Activated T-helper 17 cell treated with anti-CD3 and anti-CD28 coated beads, Interleukin-2, amount 50 U/mL, for 72 hours (primary cell): ENCODE results near the gene ORC1. TPM values are rescaled to one million over a fixed set of nuclear protein-coding genes. Genes with fewer than 3 reads are reported as not detected.

ENCODE experiments used
- ATAC-seq: fragments of 150-1000 bp; cut with Tn5 transposase; replicated peaks from 2 replicates; pipeline ENCODE4 v1.10.0; 2021; ENCODE audit warnings: mild to moderate bottlenecking, moderate library complexity
- H3K27ac Mint-ChIP-seq: one replicate; pipeline ENCODE4 v1.8.0; 2022; ENCODE audit warnings: mixed read lengths
- H3K27me3 Mint-ChIP-seq: one replicate; pipeline ENCODE4 v1.8.0; 2022; ENCODE audit warnings: mixed read lengths
- H3K36me3 Mint-ChIP-seq: one replicate; pipeline ENCODE4 v1.8.0; 2022; ENCODE audit warnings: low read depth, mild to moderate bottlenecking, mixed read lengths
- H3K4me1 Mint-ChIP-seq: one replicate; pipeline ENCODE4 v1.8.0; 2022; ENCODE audit warnings: mixed read lengths
- H3K4me3 Mint-ChIP-seq: one replicate; pipeline ENCODE4 v1.8.0; 2022; ENCODE audit warnings: mild to moderate bottlenecking, mixed read lengths
- H3K9me3 Mint-ChIP-seq: one replicate; pipeline ENCODE4 v1.8.0; 2022; ENCODE audit warnings: mixed read lengths
- total RNA-seq, 2 donors: library from RNA; stranded (reverse); gene quantifications; one replicate each; pipeline ENCODE4 v1.2.3, GENCODE V29; 2022

ORC1 gene
- total RNA-seq, 2 donors from 2014 or later = 38.6 to 45.3 TPM

- Mint-ChIP-seq H3K4me3 (no peak overlapping the region), H3K4me1 (no peaks in the 10 kb centered on the region), H3K9me3 (no peaks in the 10 kb centered on the region), H3K27ac (no peak overlapping the region), H3K36me3 (no peaks in the 10 kb centered on the region), H3K27me3 (no peaks in the 10 kb centered on the region)
- ATAC-seq = no peak
These were observed 60.2 kb downstream of the ORC1 start for GRCh38 chr1:52343979-52344378.

GRCh38 chr1:52341655-52342260 lies 62.5 kb downstream of the ORC1 start:
- no peak overlapping the region for H3K27ac Mint-ChIP-seq
- no peak overlapping the region for H3K4me3 Mint-ChIP-seq
- H3K27me3 Mint-ChIP-seq = no peaks in the 10 kb centered on the region
- H3K36me3 Mint-ChIP-seq = no peaks in the 10 kb centered on the region
- no peak for ATAC-seq
- H3K4me1 Mint-ChIP-seq = no peaks in the 10 kb centered on the region
- H3K9me3 Mint-ChIP-seq = no peaks in the 10 kb centered on the region

- H3K9me3 Mint-ChIP-seq = no peaks in the 10 kb centered on the region
- ATAC-seq = no peak
- H3K36me3 Mint-ChIP-seq = no peaks in the 10 kb centered on the region
- no peak overlapping the region for H3K27ac Mint-ChIP-seq
- H3K4me1 Mint-ChIP-seq = no peaks in the 10 kb centered on the region
- H3K4me3 Mint-ChIP-seq = no peak overlapping the region
- H3K27me3 Mint-ChIP-seq = no peaks in the 10 kb centered on the region
These were observed 66.8 kb downstream of the ORC1 start for GRCh38 chr1:52337439-52337838.

- Mint-ChIP-seq H3K27me3 (no peaks in the 10 kb centered on the region), H3K36me3 (no peaks in the 10 kb centered on the region), H3K4me1 (no peaks in the 10 kb centered on the region), H3K9me3 (no peaks in the 10 kb centered on the region), H3K4me3 (no peak overlapping the region), H3K27ac (no peak overlapping the region)
- ATAC-seq = no peak
These were observed 69.2 kb downstream of the ORC1 start for GRCh38 chr1:52334906-52335528.

DNA sequence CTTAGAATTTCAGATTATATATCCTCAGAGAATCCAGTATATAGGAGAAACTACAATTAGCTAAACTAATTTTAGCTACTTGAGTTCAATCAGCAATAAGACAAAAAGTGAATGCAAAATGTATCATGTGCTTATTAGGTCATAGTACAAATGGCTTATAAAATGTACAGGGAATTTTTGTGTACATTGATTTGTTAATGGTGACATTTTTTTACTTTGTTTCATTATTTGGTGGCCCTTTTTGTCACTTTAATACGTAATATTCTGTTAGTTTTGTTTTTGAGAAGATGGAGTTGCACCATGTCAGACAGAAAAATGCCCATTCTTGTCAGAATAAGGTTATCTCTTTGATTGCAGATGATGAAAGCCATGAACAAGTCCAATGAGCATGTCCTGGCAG lies 71.8 kb downstream of the ORC1 start:
- Mint-ChIP-seq H3K27me3 (no peaks in the 10 kb centered on the region), H3K4me3 (no peak overlapping the region)

GRCh38 chr1:52328615-52329014 lies 75.6 kb downstream of the ORC1 start:
- Mint-ChIP-seq H3K4me1 (no peaks in the 10 kb centered on the region), H3K9me3 (no peaks in the 10 kb centered on the region), H3K27me3 (no peaks in the 10 kb centered on the region), H3K4me3 (no peak overlapping the region), H3K27ac (no peak overlapping the region), H3K36me3 (no peaks in the 10 kb centered on the region)
- ATAC-seq = no peak

More for the DNA sequence above, 71.8 kb downstream of the ORC1 start:
- H3K36me3 Mint-ChIP-seq = no peaks in the 10 kb centered on the region
- no peak for ATAC-seq
- H3K4me1 Mint-ChIP-seq = no peaks in the 10 kb centered on the region
- H3K9me3 Mint-ChIP-seq = no peaks in the 10 kb centered on the region
- H3K27ac Mint-ChIP-seq = no peak overlapping the region

GRCh38 chr1:52325786-52326185 lies 78.4 kb downstream of the ORC1 start:
- no peaks in the 10 kb centered on the region for H3K9me3 Mint-ChIP-seq
- no peaks in the 10 kb centered on the region for H3K27me3 Mint-ChIP-seq
- ATAC-seq = no peak
- no peaks in the 10 kb centered on the region for H3K36me3 Mint-ChIP-seq
- no peak overlapping the region for H3K4me3 Mint-ChIP-seq
- no peaks in the 10 kb centered on the region for H3K4me1 Mint-ChIP-seq
- no peak overlapping the region for H3K27ac Mint-ChIP-seq

DNA sequence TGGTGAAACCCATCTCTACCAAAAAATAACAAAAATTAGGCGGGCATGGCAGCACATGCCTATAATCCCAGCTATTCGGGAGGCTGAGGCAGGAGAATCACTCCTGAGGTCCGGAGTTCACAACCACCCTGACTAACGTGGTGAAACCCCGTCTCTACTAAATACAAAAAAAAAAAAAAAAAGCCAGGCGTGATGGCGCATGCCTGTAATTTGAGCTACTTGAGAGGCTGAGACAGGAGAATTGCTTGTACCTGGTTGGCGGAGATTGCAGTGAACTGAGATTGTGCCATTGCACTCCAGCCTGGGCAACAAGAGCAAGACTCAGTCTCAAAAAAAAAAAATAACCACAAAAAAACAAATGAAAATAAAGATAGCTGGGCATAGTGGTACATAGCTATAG lies 80.5 kb downstream of the ORC1 start:
- no peak overlapping the region for H3K27ac Mint-ChIP-seq
- ATAC-seq = no peak

More for the DNA sequence above, 80.5 kb downstream of the ORC1 start:
- Mint-ChIP-seq H3K27me3 (no peaks in the 10 kb centered on the region), H3K4me3 (no peak overlapping the region), H3K9me3 (no peaks in the 10 kb centered on the region), H3K4me1 (no peaks in the 10 kb centered on the region), H3K36me3 (no peaks in the 10 kb centered on the region)

Other genes starting within 250 kb of the ORC1 start
- 10 to 100 TPM; 26.6 to 39.8 TPM for gene CC2D1B, start 38.2 kb downstream of the ORC1 start, total RNA-seq
- gene PRPF38A, start 179 bp upstream of the ORC1 start, total RNA-seq = 10 to 100 TPM; 63.1 to 82.5 TPM
- gene TUT4, start 148.7 kb upstream of the ORC1 start, total RNA-seq = 100 to 1,000 TPM in 1 of 2 donors, 10 to 100 TPM in 1; 66.6 to 111 TPM
- gene GPX7, start 197.9 kb upstream of the ORC1 start, total RNA-seq = 10 to 100 TPM; 14.0 to 20.5 TPM
- gene SHISAL2A, start 228.7 kb upstream of the ORC1 start, total RNA-seq = 1 to 10 TPM; 7.1 to 8.9 TPM